GM12891 (cell line): ENCODE measurements around the gene ZSWIM1.

ENCODE experiments used
- PAX5 ChIP-seq: IDR thresholded peaks from 2 replicates; pipeline ENCODE4 v1.6.1; 2011; ENCODE audit warnings: low read length, moderate library complexity, mild to moderate bottlenecking; ENCODE audit not compliant: insufficient read depth, severe bottlenecking
- POLR2A ChIP-seq: IDR thresholded peaks from 2 replicates; pipeline ENCODE4 v1.6.1; 2011; ENCODE audit warnings: low read depth, low read length, control low read depth
- POLR2AphosphoS5 ChIP-seq: IDR thresholded peaks from 2 replicates; pipeline ENCODE4 v1.6.1; 2011; ENCODE audit warnings: low read depth, low read length, control low read depth
- POU2F2 ChIP-seq: IDR thresholded peaks from 2 replicates; pipeline ENCODE4 v1.6.1; 2011; ENCODE audit warnings: low read depth, mild to moderate bottlenecking, control low read depth, low read length, moderate library complexity
- SPI1 ChIP-seq: IDR thresholded peaks from 2 replicates; pipeline ENCODE4 v1.6.1; 2011; ENCODE audit warnings: low read depth, low read length, control low read depth
- TAF1 ChIP-seq: IDR thresholded peaks from 2 replicates; pipeline ENCODE4 v1.6.1; 2011; ENCODE audit warnings: low read depth, low read length, control low read depth

- TF ChIP-seq POLR2A: no peak
- TF ChIP-seq TAF1: no peak
- TF ChIP-seq POLR2AphosphoS5: no peak
- TF ChIP-seq POU2F2: no peak
- TF ChIP-seq SPI1: no peak
- TF ChIP-seq PAX5: no peak
These were observed 35.6 kb upstream of the ZSWIM1 start for GRCh38 chr20:45845452-45845851.
